Loucy (cell line): ENCODE measurements around the gene IDH1.

ENCODE experiments used
- EZH2phosphoT487 ChIP-seq: fragments of 200-600 bp; IDR thresholded peaks from 2 replicates; pipeline ENCODE4 v1.6.1; 2018; ENCODE audit warnings: antibody characterized with exemption, mild to moderate bottlenecking, moderate library complexity, borderline replicate concordance
- TF ChIP-seq, protein P1 (sequence below): fragments of 200-600 bp; sonication (generic); conservative IDR thresholded peaks from 2 replicates; pipeline ENCODE4 v1.5.1; 2014; ENCODE audit warnings: mild to moderate bottlenecking, antibody characterized with exemption, low read length

DNA sequence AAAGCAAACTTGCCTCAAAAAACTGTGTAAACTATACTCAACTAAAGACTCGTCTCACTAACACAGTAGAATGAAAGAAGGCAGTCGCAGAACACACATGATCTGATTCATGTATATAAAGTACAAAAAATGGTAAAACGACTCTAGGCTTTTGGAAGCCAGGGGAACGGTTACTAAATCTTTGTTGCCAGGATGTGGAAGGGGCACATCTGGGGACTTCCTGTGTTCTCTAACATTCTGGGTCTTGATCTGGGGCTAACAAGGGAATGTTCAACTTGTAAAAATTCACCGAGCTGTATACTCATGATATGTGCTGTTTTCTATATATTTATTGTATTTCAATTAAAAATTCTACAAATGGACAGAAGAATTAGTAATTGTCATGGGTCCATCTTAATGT is 50.7 kb downstream of the IDH1 start:
- TF ChIP-seq, protein P1, sequence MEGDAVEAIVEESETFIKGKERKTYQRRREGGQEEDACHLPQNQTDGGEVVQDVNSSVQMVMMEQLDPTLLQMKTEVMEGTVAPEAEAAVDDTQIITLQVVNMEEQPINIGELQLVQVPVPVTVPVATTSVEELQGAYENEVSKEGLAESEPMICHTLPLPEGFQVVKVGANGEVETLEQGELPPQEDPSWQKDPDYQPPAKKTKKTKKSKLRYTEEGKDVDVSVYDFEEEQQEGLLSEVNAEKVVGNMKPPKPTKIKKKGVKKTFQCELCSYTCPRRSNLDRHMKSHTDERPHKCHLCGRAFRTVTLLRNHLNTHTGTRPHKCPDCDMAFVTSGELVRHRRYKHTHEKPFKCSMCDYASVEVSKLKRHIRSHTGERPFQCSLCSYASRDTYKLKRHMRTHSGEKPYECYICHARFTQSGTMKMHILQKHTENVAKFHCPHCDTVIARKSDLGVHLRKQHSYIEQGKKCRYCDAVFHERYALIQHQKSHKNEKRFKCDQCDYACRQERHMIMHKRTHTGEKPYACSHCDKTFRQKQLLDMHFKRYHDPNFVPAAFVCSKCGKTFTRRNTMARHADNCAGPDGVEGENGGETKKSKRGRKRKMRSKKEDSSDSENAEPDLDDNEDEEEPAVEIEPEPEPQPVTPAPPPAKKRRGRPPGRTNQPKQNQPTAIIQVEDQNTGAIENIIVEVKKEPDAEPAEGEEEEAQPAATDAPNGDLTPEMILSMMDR: no peak
- no peak for TF ChIP-seq EZH2phosphoT487
